HG02759 (cell line): ENCODE data around the gene CCR5.
"Not testable (repeated sequence)": the region's sequence is repeated elsewhere in the genome, so short reads cannot be mapped to it uniquely, and the experiment has no call there.

Experiments used
- ATAC-seq: cut with Tn5 transposase; IDR thresholded peaks from one replicate; pipeline ENCODE4 v1.9.1; 2021; ENCODE audit warnings: mild to moderate bottlenecking, moderate library complexity; ENCODE audit not compliant: unreplicated experiment

The CCR5 gene

DNA sequence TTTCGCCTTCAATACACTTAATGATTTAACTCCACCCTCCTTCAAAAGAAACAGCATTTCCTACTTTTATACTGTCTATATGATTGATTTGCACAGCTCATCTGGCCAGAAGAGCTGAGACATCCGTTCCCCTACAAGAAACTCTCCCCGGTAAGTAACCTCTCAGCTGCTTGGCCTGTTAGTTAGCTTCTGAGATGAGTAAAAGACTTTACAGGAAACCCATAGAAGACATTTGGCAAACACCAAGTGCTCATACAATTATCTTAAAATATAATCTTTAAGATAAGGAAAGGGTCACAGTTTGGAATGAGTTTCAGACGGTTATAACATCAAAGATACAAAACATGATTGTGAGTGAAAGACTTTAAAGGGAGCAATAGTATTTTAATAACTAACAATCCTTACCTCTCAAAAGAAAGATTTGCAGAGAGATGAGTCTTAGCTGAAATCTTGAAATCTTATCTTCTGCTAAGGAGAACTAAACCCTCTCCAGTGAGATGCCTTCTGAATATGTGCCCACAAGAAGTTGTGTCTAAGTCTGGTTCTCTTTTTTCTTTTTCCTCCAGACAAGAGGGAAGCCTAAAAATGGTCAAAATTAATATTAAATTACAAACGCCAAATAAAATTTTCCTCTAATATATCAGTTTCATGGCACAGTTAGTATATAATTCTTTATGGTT lies at the start of gene CCR5:
Gene CCR5 (plus strand): TSS at position 108 of the 680 bp plus-strand sequence. CDS start 1,957 bp downstream, outside the sequence.
- no peak for ATAC-seq

- no peak for ATAC-seq
Observed at GRCh38 chr3:46321461-46322104, 49.2 kb upstream of the CCR5 start.

- ATAC-seq = no peak
Observed at GRCh38 chr3:46324036-46324435, 46.7 kb upstream of the CCR5 start.

DNA sequence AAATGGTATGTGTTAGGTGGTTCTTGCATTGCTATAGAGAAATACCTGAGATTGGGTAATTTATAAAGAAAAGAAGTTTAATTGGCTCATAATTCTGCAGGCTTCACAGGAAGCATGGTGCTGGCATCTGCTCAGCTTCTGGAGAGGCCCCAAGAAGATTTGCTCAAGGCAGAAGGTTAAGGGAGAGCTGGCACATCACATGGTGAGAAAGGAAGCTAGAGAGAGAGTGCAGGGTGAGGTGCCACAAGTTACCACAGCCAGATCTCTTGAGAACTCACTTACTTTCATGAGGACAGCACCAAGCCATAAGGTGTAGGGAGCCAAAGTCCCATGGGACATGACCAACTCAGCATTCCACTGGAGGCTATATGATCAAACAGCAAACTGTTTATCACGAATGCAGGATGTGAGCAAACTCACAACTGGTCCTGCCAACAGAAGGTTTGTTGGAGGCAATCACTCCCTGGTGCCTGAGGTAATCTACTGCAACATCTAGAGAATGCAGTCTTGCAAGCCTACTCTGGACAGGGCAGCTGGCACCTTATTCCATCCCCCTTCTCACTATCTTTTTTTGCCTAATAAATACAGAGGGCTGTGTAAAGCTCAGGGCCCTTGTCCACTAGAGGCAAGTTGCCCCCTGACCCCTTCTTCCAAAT lies 45.0 kb upstream of the CCR5 start:
- no peak for ATAC-seq

DNA sequence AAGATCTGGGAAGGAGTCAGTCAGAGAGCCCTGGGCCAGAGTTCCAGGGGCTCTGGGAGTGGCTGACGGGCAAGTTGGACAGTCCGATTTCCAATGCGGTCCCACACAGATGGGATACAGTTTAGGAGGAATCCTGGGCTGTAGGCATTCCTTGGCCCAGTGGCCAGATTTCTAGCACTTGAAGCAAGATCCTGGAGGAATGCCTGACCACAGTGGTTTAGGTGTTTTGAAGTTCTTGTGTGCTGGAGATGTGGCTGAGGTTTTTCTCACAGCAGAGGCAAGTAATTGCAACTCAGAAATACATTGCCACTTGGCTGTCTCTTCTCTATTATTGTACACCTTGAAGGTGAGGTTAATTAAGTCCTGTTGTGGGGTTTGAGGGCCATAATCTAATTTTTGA lies 40.1 kb upstream of the CCR5 start:
- ATAC-seq = not testable (repeated sequence)

GRCh38 chr3:46334741-46335478 lies 35.8 kb upstream of the CCR5 start:
- no peak for ATAC-seq

GRCh38 chr3:46335541-46335940 lies 35.2 kb upstream of the CCR5 start:
- ATAC-seq = no peak

DNA sequence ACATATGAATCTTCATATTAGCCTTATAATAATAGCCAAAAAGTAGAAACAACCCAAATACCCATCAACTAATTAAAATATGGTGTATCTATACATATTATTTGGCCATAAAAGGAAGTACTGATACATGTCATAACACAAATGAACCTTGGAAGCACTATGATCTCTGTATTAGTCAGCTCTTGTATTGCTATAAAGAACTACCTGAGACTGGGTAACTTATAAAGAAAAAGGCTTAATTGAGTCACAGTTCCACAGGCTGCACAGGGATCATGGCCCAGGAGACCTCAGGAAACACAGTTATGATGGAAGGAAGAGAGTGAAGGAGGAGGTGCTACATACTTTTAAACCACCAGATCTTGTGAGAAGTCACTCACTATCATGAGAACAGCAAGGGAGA lies 32.8 kb upstream of the CCR5 start:
- ATAC-seq = no peak

DNA sequence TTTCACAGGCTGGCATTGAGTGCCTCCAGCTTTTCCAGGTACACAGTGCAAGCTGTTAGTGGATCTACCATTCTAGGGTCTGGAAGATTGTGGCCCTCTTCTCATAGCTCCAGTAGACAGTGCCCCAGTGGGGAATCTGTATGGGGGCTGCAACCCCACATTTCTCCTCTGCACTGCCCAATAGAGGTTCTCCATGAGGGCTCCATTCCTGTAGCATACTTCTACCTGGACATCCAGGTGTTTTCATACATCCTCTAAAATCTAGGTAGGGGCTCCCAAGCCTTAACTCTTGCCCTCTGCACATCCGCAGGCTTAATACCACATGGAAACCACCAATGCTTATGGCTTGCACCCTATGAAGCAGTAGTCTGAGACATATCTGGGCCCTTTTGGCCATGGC lies 31.9 kb upstream of the CCR5 start:
- no peak for ATAC-seq

- no peak for ATAC-seq
Observed at GRCh38 chr3:46344476-46344875, 26.3 kb upstream of the CCR5 start.

- no peak for ATAC-seq
Observed at GRCh38 chr3:46348823-46349482, 21.8 kb upstream of the CCR5 start.

DNA sequence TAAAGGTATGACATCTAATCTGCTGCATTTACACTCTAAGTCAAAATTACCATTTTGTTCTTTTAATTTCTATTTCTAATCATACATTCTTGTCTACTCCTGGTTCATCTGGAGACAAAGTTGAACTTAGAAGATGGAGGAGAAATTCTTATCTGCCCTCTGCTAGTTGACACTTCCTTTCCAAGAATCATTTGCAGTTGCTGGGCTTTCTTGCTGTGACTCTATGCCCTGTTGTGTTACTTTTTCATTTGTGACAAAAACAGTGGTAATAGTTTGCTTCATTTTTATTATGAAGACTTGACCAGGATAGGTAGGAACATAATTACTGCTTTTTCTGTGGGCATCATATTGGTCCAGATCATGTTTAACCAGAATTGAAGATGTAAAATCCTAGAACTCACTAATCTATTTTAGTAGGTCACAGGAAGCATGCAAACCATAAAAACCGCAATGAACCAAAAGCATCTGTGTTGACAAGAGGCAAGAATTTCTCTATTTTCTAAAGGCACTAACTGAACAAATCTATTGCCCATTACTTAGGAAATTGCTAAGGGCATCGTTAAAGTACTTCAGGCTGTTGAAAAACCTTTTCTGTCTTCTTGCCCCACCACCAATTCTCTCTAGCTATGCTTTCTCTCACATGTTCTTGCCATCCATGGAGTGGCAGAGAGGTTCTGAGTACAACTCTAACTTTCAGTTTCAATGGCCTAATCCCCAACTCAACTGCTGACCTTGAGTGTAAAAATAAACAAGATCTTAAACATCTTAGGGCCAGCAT lies 21.1 kb upstream of the CCR5 start:
- no peak for ATAC-seq

- ATAC-seq = no peak
Observed at GRCh38 chr3:46350262-46350565, 20.5 kb upstream of the CCR5 start.

GRCh38 chr3:46351646-46352045 lies 19.1 kb upstream of the CCR5 start:
- no peak for ATAC-seq

- no peak for ATAC-seq
Observed at GRCh38 chr3:46353090-46353489, 17.7 kb upstream of the CCR5 start.

- ATAC-seq = no peak
Observed at GRCh38 chr3:46353647-46354410, 16.9 kb upstream of the CCR5 start, which contains the start of gene CCR2. Gene CCR2, plus strand, starts transcription at chr3:46354111. Its CDS starts 3,417 bp downstream, at chr3:46357528.

- ATAC-seq = no peak
Observed at GRCh38 chr3:46354478-46354877, 16.3 kb upstream of the CCR5 start.

DNA sequence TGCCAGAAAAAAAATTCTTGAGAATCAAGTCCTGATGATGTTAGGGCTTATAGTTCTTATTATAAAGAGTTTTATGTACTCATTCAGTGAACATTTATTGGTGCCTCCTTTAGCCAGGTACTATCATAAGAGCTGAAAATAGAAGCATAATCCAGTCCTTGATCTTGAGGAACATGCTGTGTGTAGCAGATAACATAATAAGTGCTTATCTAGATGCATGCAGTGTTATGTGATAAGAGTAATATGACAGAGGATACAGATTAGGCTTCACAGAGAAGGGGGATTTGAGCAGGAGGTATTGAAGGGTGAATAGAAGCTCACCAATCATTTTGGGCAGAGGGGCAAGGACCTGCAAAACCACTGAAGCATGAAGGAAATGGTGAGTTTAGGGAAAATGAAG lies 15.8 kb upstream of the CCR5 start:
- no peak for ATAC-seq

DNA sequence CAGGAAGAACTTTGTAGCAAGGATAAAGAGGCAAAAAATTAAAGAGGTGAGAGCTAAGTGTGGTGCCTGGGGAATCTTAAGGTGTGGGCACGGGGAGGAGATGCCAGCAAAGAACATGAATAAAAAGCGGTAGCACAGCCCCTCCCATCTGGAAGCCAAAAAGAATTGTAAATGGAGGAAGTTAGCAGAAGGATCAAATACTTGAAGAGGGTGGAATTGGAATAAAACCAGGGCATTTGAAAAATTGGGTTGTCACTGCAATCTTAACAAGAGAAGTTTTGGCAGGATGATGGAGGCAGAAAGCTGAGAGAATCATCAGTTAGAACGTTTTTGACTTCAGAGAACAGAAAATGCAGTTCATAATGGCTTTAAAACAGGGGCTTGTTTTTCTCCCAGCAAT lies 14.5 kb upstream of the CCR5 start:
- no peak for ATAC-seq

DNA sequence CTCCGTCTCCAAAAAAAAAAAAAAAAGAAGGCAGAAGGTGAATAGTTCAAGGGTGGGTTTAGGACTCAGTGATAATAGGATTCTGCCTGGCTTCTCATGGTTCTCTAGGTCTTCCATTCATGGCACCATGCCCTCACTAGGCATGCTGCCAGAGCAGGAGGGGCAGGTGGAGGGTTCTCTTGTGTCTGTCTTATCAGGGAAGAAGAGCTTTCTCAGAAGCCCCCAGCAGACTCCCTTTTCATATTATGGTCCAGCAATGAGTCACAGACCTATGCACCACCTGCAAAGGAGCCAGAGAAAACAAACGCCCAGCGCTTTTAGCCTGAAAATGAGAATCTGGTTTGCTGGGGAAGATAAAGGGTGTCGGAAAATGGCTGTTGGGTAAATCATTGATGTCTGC lies 13.8 kb upstream of the CCR5 start:
- ATAC-seq = no peak
